Testis (tissue), 2 donors: ENCODE data around the gene RAPGEF6.

Experiments
- POLR2A ChIP-seq: fragments of 450-650 bp; IDR thresholded peaks from one replicate; pipeline ENCODE4 v1.6.1; 2017; ENCODE audit warnings: antibody characterized with exemption, mild to moderate bottlenecking, moderate library complexity
- TF ChIP-seq, protein P1 (sequence below), 3 experiments: fragments of 450-650 bp in 2 of 3; fragments of 200-600 bp in 1 of 3; sonication (generic) in 1 of 3; IDR thresholded peaks; one replicate each; pipeline ENCODE4 v1.5.1; 2016 to 2019; ENCODE audit warnings: antibody characterized with exemption in 3 of 3, mild to moderate bottlenecking in 2 of 3, moderate library complexity in 1 of 3

DNA sequence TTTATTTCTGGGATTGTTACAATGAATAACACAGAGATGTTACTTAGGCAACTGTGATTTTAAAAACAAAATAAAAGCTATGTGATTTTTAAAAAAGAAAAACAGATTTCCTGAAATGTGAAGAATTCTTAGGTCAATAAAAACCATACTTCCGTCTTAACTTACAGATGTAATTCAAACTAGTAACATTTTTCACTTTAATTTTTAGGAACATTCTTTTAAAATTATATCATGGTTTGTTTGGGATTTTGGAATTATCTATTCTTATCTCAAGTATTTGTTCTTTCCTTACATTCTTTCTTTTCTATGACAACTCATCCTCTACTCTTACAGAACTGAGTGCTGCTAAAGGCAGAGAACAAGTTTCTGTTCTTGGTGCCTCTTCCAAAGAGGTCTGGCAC lies 159.5 kb downstream of the RAPGEF6 start:
- TF ChIP-seq, protein P1, sequence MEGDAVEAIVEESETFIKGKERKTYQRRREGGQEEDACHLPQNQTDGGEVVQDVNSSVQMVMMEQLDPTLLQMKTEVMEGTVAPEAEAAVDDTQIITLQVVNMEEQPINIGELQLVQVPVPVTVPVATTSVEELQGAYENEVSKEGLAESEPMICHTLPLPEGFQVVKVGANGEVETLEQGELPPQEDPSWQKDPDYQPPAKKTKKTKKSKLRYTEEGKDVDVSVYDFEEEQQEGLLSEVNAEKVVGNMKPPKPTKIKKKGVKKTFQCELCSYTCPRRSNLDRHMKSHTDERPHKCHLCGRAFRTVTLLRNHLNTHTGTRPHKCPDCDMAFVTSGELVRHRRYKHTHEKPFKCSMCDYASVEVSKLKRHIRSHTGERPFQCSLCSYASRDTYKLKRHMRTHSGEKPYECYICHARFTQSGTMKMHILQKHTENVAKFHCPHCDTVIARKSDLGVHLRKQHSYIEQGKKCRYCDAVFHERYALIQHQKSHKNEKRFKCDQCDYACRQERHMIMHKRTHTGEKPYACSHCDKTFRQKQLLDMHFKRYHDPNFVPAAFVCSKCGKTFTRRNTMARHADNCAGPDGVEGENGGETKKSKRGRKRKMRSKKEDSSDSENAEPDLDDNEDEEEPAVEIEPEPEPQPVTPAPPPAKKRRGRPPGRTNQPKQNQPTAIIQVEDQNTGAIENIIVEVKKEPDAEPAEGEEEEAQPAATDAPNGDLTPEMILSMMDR (IDR thresholded peaks at IDR 0.05): no peak
- no peak for TF ChIP-seq POLR2A
